ENCODE results near the gene ARHGAP23.

Gene ARHGAP23

DNA sequence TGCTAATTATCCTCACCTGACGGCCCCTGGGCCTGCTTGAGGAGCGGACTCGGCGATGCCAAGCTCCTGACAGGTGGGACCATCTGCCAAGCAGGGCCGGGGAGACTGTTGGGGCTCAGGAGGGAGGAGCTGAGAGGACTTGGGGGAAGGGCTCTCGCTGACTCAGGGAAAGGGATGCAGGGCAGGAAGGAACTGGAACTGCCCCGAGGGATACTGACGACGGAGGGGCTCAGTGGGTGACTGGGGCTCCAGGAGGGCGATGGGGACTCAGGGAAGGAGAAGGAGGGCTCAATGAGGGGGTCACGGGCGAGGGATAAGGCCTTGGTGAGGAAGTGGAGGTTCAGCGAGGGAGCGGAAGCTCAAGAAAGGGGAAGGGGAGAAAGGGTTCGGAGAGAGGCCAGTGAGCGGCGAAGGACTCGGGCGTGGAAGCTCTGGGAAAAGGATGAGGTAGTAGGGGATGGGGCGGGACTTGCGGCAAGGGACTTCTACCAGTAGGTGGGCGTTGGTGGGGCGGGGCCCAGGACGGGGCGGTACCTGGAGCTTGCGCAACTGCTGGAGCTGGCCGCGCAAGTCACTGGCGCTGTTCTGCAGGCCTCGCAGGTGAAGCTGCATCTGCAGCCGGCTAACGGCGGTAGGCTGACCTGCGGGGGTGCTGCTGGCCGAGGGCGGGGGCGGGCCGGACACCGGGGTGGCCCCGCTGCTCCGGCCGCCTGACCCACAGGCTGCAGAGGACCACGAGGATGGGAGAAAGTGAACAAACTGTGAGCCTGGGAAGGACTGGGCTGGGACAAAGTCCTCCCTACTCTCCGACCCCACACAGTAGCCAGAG is 131.0 kb downstream of the ARHGAP23 start:
- H3K4me3 ChIP-seq (ENCODE audit: control insufficient read depth, low read depth, low read length) = peak overlapping the region; percentile 39
- TF ChIP-seq, protein P1, sequence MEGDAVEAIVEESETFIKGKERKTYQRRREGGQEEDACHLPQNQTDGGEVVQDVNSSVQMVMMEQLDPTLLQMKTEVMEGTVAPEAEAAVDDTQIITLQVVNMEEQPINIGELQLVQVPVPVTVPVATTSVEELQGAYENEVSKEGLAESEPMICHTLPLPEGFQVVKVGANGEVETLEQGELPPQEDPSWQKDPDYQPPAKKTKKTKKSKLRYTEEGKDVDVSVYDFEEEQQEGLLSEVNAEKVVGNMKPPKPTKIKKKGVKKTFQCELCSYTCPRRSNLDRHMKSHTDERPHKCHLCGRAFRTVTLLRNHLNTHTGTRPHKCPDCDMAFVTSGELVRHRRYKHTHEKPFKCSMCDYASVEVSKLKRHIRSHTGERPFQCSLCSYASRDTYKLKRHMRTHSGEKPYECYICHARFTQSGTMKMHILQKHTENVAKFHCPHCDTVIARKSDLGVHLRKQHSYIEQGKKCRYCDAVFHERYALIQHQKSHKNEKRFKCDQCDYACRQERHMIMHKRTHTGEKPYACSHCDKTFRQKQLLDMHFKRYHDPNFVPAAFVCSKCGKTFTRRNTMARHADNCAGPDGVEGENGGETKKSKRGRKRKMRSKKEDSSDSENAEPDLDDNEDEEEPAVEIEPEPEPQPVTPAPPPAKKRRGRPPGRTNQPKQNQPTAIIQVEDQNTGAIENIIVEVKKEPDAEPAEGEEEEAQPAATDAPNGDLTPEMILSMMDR (conservative IDR thresholded peaks at IDR 0.05; ENCODE audit: control insufficient read depth, insufficient read depth, low read depth, low read length) = no peak
- peak; percentile 74 for DNase-seq (ENCODE audit: low read depth)

DNA sequence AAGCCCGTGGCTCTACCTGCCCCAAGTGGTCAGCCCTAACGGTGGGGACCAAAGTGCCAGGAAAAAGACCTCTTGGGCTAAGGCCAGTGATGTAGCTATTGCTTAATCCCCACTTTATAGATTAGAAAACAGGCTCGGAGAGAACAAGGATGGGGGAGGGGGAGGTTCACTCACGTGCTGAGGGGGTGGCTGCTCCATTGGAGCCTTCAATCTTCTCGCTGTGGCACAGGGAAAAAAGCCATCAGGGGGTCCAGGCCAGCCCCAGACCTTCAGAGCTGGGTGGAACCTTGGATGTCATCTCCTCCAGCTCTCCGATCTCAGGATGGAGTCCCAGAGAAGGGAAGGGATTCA is 131.6 kb downstream of the ARHGAP23 start:
- no peak for DNase-seq (ENCODE audit: low read depth)
- no peak overlapping the region for H3K4me3 ChIP-seq (ENCODE audit: control insufficient read depth, low read depth, low read length)
- TF ChIP-seq, protein P1 (conservative IDR thresholded peaks at IDR 0.05; ENCODE audit: control insufficient read depth, insufficient read depth, low read depth, low read length) = no peak

DNA sequence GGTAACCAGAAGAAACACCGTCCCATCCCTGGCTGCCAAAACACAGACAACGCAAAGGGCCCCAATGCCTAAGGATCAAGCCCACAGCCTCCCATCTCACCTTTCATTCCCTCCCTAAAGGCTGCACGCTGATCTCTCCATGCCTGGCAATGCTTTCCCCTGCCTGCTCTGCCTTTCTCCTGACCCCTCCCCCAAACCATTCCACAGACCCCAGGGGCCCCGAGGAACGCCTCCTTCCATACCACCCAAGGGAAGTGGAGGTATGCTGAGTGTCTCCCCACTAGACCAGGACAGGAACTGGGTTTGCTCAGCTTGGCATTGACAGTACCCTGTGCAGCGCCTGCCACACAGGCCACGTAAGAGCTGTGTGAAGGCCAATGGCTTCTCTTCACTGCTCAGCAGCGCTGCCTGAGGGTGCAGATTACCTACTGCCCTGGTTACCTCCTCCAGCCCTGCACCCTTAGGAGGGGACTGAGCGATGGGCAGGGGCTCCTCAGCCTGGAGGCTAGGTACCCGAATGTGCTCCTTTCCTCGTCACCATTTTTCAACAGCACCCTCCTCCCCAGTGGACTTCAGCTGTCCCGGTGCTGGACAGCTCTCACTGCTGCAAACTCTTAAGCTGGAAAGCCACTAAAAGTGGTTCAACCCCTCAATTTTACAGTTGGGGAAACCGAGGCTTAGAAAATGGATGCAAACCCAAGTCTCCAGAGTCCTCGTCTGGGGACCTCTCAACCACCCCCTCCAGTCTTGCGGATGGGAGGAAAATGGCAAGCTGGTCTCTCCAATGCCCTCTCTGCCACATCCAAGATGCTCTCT is 132.4 kb downstream of the ARHGAP23 start:
- H3K4me3 ChIP-seq (ENCODE audit: control insufficient read depth, low read depth, low read length) = no peak overlapping the region
- TF ChIP-seq, protein P1 (conservative IDR thresholded peaks at IDR 0.05; ENCODE audit: control insufficient read depth, insufficient read depth, low read depth, low read length) = no peak
- DNase-seq (ENCODE audit: low read depth) = peak; percentile 39

DNA sequence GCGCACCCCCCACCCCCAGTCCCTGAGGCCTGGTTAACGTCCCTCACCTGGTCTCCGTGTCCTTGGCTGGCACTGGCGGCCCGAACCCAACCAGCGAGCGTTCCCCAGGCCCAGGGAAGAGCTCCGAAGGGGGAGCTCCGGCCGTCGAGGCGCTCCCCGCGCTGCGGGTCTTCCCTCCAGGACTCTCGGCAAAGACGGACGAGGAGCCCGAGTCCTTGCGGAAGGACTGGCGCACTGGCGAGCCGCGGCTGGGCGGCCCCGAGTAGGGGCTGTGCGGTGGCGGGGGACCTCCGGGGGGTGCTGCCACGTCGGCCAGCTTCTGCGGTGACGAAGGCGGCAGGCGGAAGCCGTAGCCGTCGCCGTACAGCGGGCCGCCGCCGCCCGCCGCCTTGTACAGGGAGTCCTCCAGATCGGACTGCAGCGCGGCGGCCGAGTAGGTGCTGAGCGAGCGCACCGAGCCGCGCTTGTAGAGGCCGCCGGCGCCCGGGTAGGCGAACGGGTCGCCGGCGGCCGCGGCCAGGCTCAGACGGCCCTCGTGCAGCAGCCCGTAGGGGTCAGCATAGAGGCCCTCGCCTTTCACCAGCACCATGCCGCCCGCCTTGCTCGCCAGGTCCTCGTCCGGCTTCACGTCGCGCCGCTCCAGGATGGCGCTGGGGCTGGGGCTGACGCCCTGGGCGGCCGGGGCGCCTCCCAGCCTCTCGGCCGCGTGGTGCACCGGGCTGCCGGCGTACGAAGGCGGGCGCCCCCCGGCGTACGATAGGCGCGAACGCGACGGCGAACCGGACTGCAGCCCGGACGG is 133.4 kb downstream of the ARHGAP23 start:
- no peak overlapping the region for H3K4me3 ChIP-seq (ENCODE audit: control insufficient read depth, low read depth, low read length)
- no peak for DNase-seq (ENCODE audit: low read depth)
- TF ChIP-seq, protein P1 (conservative IDR thresholded peaks at IDR 0.05; ENCODE audit: control insufficient read depth, insufficient read depth, low read depth, low read length) = no peak

Measured in fibroblast of mammary gland (primary cell).